LHCN-M2 (cell line): ENCODE results near the gene PIGP. TPM values are rescaled to one million over a fixed set of nuclear protein-coding genes. Genes with fewer than 3 reads are reported as not detected.
"Not testable (repeated sequence)": the region's sequence is repeated elsewhere in the genome, so short reads cannot be mapped to it uniquely, and the experiment has no call there.

Experiments used
- DNase-seq: peaks from one replicate; pipeline ENCODE4 v3.0.0-alpha.2; 2012; ENCODE audit warnings: low read depth
- total RNA-seq: library from RNA; depleted of rRNA; stranded (reverse); fragments of >200 nt; gene quantifications from 2 replicates; pipeline ENCODE4 v1.2.3, GENCODE V29; 2014

Gene PIGP
- total RNA-seq, 1 experiment from 2014 or later, result 24.1 TPM

GRCh38 chr21:37076087-37076850 lies 3.4 kb upstream of the PIGP start:
- DNase-seq, result no peak

- DNase-seq, result no peak
Observed at GRCh38 chr21:37075214-37075770, 2.4 kb upstream of the PIGP start.

GRCh38 chr21:37074546-37074945 lies 1.7 kb upstream of the PIGP start:
- no peak for DNase-seq

- DNase-seq, result no peak
Observed at GRCh38 chr21:37074197-37074510, 1.3 kb upstream of the PIGP start.

- DNase-seq, result peak; percentile 28
Observed at GRCh38 chr21:37073417-37074196, 736 bp upstream of the PIGP start.

- DNase-seq, result peak; percentile 84
Observed at GRCh38 chr21:37072274-37072987, 440 bp downstream of the PIGP start.

- DNase-seq, result peak; percentile 75
Observed at GRCh38 chr21:37071561-37072273, 1.2 kb downstream of the PIGP start.

- DNase-seq, result no peak
Observed at GRCh38 chr21:37065561-37066177, 7.2 kb downstream of the PIGP start.

GRCh38 chr21:37064841-37065240 lies 8.0 kb downstream of the PIGP start:
- DNase-seq, result no peak

- no peak for DNase-seq
Observed at GRCh38 chr21:37063433-37063832, 9.4 kb downstream of the PIGP start.

- DNase-seq, result no peak
Observed at GRCh38 chr21:37062593-37062935, 10.3 kb downstream of the PIGP start.

GRCh38 chr21:37061926-37062592 lies 10.8 kb downstream of the PIGP start:
- DNase-seq, result peak; percentile 77

GRCh38 chr21:37060296-37060695 lies 12.6 kb downstream of the PIGP start:
- peak; percentile 99 for DNase-seq

GRCh38 chr21:37059181-37059580 lies 13.7 kb downstream of the PIGP start:
- DNase-seq, result no peak

GRCh38 chr21:37058261-37058660 lies 14.6 kb downstream of the PIGP start:
- no peak for DNase-seq

- no peak for DNase-seq
Observed at GRCh38 chr21:37057614-37058013, 15.3 kb downstream of the PIGP start.

- no peak for DNase-seq
Observed at GRCh38 chr21:37055271-37055855, 17.5 kb downstream of the PIGP start.

GRCh38 chr21:37049741-37050140 lies 23.1 kb downstream of the PIGP start:
- not testable (repeated sequence) for DNase-seq

GRCh38 chr21:37047079-37047478 lies 25.8 kb downstream of the PIGP start:
- no peak for DNase-seq

- no peak for DNase-seq
Observed at GRCh38 chr21:37045556-37045955, 27.3 kb downstream of the PIGP start.
